Stimulated activated CD4-positive, alpha-beta T cell treated with anti-CD3 and anti-CD28 coated beads, Interleukin-15, amount 100 ng/mL, for 24 hours (primary cell): ENCODE measurements around the gene CDK4.

Experiments
- DNase-seq: peaks from one replicate; pipeline ENCODE4 v3.0.0-alpha.2; 2020

Gene CDK4

DNA sequence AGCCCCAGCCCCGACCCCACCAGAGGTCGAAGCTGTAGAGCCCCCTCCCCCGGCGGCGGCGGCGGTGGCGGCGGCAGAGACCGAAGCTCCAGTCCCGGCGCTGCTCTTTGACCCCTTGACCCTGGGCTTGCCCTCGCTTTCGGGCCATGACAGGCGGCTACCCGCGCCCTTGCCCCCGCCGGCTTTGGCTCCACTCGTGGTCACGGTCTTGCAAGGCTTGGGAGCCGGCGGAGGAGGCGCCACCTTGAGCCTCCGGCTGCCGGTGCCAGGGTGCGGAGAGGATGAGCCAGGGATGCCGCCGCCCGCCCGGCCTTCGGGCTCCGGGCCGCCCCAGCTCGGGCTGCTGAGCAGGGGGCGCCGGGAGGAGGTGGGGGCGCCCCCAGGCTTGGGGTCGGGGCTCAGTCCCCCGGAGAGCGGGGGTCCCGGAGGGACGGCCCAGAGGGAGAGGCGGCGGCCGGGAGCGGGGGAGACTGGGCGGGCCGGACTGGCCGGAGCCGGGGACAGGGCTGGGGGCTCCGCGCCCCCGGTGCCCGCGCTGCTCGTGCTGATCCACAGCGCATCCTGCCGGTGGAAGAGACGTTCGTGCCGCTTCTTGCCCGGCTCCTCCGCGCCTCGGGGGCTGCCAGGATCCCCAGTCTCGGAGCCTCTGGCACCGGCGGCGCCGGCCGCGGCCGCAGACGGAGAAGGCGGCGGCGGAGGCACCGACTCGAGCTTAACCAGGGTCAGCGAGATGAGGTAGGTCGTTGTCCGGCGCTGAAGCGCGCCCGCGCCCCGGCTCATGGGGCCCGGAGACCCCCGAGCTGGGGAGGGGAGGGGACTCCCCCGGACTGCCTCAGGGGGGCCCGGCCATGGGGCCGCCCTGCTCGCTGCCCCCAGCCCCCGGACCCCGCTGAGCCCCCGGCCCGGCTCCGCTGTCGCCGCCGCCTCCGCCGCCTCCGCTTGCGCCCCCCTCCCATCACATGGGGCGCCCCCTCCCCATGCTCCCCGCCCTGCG, 14.3 kb downstream of the CDK4 start:
- no peak for DNase-seq

DNA sequence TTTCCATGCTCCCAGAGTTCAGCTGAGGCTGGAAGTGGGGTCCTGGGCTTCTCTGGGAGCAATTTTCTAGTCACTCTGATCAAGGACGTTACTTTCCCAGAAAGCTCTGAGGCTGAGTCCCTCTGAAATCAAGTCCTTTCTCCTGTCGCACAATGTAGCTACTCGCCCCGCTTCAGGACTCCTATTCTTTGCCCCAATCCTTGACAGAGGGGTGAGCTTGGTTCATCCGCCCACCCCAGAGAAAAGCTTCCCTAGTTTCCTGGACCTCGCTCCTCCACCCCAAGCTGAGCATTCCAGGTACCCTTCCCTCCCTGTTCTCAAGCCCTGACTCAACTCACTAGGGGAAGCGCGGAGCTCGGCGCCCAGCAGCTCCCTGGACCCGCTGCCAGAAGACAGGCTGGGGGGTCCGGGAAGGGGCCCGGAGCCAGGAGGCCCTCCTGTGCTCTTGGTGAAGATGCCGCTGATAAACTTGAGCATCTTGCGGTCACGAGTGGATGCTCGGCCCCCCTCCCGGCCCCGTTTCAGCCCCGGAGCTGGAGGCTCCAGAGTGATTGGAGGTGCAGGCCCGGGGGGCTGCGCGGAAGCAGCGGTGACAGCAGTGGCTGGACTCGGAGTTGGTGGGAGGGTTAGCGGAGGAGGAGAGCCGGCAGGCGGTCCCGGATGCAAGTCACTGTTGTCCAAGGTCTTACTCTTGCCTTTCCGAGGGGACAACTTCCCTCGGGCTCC, 15.2 kb downstream of the CDK4 start:
- DNase-seq: no peak

DNA sequence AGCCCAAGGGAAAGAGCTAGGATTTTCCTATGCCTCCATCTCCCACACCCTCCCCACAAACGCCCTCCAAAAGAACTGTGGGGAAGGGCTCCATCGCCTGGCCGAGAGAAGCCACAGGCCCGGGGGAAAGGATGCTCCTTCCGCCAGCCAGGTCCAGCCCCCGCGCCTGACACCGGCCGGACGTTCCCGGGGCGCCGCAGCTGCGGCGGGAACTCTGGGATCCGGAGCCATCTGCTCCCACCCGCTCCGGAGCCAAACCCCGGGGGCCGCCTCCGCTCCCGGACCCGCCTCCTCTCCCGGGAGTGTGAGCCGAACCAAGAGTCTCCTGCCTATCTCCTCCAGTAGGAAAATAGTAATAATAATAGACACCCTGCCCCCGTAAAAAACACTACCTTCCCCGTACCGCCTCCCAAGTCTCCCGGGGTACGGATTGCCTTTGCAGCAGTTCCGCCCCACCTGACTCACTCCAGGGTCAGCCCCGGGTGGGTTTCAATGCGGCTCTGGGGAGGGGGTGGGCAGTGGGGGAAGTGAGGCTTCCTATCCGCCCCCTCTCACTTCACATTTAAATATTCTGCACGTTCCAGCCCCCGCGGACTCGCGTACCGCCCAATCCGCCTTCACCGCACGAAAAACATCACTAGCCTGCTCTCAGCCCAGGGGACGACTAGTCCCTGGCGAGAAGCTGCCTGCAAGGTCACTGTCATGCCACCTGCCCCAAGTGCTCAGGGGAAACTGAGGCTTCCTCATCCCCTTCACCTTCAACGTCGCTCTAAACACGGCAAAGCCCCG, 16.0 kb downstream of the CDK4 start:
- no peak for DNase-seq

DNA sequence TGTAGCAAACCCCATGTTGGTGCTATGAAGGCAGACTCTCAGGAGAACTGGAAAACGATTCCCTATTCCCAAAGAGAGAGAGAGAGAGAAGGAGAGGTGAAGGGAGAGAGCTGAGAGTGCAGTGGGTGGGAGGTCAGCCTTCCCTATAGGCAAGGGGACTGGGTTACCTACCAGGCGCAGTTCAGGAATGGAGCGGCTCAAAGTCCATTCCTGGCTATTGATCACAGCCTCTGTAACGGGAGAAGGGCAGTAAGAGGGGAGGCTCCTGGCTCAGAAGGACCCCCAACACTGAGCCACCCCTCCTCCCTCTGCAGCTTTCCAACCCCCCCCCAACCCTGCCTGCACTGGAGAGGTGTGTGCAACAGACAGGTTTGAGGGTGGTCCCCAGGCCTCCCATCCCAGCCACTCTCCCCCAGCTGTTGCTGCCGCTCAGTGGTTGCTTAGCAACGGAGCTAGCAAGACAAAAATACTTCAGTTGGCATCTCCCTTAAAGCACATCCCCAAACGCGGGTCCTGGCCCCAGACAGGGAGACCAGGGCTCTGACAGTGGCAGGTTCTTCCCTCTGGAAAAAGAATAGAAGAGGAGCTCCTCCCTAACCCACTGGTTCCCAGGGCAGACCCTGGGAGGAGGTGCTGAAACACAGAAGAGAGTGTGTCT, 16.8 kb downstream of the CDK4 start:
- no peak for DNase-seq

DNA sequence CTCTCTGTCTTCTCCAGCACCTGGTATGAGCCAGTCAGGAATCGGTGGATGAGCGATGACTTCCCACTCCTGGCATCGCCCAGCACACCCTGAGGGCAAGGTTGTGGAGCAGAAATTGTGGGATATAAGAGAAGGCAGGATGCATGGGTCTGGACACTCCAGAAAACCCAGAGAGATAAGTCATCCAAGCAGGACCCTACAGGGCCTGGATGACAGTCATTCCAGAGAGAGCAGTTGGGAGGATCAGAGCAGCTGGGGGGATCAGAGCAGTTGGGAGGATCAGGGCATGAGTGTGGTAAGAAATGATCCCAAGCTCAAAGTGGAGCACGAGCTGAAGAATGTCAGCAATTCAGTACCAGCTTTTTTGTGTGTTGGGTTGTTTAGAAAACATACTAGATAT, 17.5 kb downstream of the CDK4 start:
- no peak for DNase-seq

DNA sequence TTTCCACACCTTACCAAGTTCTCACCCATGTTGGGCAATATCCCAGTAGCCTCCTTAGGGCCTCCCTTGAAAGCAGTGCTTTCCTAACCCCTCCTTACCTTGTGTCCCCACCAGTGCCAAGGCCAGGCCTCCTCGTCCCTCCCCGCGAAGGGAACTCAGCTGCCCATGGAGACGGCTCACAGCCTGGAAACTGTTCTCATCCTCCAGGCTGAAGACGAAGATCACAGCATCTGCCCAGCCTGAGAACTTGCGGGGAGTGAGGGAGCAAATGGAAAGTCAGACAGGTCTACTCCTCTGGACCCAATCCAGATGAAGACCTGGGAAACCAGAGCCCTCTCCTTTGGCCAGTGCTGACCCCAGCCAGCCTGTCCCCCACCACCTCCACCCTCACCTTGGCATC, 18.2 kb downstream of the CDK4 start:
- no peak for DNase-seq

DNA sequence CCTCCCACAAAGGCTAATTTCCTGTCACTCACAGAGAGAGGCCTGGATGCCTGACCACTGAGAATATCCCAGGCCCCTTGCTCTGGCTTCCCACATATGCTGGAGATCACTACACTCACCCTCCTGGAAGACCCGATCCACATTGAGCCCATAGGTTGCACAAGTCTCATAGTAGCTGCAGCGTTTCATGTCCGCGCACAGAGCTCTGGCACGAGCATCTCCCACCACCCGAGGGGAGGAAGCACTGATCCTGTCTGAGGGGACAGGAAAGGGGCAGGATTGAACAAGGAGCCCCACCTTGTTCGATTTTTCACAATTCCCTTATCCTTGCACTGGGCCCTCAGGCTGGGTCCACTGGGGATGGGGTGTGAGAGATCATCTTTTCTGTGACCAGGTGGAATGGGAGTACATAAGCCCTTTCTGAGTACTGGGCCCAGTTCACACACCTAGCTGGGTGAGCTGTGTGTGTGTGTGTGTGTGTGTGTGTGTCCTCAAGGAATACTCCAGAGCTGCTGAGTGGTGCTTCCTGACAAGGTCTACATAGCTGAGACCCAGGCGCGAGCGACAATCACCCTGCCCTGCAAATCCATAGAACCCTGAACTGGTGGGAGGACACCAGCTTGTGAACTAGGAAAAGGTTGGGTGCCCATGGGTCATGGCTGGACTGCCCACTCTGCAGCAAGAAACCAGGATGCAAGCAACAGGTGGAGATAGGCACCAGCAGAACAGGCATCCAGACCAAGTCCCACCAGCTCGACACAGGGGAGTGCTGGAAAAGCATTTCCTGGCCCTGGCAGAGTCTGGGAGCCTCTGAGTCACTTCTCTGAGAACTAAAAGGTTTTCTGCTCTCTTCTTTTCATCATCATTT, 19.1 kb downstream of the CDK4 start:
- DNase-seq: no peak

DNA sequence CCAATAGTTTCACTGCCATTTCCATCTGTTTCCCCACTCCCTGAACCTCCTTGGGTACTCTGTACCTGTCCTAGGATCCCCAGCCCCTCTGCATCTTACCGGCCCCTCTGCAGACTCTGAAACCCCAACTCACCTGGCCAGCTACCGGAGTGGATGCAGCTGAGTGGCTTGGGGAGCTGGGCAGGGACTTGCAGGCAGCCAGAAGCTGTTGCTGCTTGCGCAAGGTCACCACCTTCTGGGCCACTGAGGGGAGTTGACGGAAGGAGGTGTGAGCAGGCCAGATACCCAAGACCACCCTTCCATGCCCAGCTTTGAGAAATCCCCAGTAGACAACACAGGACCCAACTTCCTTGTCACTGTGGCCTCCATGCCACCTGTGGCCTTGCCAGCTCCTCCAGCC, 19.8 kb downstream of the CDK4 start:
- no peak for DNase-seq

DNA sequence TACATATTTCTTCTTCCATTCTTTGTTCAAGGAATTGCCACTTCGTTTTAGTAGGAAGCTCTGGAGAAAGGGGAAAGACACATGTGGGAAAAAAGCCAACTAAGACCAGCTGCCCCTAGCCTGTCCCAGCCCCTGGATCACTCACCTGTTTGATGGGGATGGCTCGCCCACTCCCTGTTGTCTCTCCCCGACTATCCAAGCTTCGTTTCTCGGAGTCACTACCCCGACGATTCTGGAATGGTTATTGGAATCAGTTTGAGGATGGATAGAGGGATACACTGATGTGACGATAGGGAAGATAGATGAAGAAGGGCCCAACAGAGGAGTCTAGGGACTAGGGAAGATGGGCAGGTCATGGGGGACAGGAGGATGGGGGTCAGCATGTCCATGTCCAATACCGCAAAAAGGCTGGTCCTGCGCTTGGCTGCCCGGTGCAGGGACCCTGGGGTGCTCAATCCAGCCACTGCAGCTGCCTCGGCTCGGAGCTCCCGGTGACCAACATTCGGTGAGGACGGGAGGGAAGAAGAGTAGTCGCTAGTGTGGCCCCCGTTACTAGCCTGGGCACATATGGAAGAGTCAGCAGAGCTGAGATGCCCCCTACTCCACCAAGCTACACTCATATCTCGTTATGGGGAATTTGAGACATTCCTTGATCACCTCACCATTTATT, 20.6 kb downstream of the CDK4 start:
- DNase-seq: no peak

DNA sequence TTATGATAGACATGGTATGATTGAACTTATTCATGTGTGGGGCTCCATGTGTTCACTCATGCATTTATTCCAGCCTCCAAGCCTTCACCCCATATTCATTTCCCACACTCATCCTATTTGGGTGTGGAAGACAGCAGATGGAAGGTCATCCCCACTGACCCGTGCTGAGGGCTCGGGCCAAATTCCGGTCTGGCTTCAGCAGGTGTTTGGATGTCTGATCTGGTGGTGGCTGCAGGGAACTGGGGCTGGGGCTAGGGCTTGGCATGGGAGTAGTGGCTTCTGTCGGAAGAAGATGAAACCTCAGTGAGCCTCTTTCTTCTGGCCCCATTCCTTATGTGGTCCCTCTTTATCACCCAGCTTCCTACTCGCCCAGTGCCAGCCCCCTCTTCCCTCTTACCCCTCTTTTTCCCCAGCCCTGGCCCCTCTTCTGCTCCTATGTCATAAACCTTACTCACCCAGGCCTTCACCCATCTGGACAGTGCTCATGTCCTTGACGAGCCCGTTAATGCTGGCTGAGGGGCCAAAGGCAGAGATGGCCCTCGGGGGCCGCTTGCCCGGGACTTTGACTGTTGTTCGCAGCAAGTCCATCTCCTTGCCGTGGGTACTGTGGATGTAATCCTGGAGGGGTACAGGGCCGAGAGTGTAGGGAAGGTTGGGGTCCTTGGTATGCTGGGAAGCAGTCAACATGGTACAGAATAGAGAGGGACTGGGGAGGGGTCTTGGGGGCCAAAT, 21.6 kb downstream of the CDK4 start:
- no peak for DNase-seq

DNA sequence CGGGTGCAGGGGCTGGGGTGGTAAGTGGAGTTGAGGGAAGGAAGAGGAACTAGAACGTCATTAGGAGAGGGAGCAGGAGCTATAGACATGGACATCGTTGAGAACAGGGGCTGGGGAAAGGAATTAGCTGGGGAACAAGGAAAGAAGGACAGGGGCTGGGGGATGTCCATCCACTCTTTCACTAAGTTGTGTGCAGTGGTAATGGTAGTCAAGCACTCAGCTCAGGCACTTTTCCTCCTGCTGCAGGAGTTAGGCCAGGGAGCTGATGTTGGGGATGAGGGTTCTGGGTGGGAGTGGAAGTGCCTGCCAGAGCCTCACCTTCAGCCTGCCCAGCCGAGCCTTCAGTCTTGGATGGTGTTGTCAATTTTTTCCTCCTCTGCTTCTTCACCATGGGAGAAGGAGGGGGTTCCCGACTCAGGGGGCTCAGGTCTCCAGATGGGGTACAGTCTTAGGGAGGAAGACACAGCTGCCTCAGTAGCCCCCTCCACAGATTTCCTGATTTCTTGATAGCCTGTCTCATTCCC, 22.7 kb downstream of the CDK4 start:
- no peak for DNase-seq

DNA sequence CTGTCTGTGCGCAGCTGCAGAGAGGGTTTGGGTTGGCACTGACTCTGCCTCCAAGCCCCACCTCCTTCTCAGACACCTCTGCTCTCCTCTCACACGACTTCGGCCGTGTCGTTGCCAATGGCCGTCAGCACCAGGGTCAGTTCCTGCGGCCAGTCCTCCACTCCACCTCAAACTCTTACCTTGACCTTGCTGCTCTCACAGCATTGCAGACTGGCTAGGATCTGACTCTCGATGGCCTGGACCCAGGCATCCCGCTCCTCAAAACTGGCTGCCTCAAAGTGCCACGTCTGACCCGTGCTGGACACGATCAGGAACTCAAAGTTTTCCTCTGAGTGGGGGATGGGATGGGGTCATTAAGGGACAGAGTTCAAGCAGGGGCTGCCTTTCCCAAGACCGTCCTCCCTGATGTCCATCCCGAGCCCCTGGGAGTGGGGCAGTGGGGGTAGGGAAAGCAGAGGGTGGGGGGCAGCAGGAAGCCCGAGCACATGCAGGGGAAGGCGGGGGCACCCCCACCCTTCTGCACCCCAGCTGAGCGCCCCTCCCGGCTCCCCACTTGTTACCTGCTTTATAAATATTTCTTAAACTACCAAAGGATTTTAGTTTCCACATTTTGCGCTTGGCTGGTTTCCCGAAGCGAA, 24.2 kb downstream of the CDK4 start:
- DNase-seq: no peak

DNA sequence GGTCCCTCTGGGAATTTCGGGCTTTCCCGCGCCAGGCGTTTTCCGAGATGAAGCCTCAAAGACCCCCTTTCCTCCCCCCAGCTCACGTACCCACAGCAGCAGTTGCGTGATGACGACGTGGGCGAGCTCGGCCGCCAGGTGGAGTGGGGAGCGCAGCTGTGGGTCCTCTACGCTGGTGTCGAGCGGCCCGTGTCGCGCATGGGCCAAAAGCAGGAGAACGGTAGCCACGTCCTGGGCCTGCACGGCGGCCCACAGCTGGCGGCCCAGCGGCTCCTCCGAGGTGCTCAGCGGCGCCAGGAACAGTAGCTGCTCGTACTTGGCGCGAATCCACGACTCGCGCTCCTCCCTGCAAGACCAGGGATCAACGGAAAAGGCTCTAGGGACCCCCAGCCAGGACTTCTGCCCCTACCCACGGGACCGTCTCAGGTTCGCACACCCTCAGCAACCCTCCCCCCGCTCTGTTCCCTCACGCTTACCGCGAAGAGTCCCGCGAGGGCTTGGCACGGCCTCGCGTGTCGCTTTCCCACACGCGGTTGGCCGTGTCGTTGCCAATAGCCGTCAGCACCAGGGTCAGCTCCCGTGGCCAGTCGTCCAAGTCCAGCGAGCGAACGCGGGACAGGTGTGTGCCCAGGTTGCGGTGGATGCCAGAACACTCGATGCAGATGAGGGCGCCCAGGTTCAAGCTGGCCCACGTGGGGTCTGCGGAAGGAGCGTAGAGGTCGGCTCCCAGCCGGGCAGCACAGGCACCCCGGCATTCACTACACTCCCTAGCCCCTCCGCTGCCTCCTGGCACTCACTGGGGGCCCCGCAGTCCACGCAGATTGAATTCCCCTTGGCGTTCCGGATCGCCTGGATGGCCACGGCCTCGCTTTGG, 25.0 kb downstream of the CDK4 start:
- no peak for DNase-seq

DNA sequence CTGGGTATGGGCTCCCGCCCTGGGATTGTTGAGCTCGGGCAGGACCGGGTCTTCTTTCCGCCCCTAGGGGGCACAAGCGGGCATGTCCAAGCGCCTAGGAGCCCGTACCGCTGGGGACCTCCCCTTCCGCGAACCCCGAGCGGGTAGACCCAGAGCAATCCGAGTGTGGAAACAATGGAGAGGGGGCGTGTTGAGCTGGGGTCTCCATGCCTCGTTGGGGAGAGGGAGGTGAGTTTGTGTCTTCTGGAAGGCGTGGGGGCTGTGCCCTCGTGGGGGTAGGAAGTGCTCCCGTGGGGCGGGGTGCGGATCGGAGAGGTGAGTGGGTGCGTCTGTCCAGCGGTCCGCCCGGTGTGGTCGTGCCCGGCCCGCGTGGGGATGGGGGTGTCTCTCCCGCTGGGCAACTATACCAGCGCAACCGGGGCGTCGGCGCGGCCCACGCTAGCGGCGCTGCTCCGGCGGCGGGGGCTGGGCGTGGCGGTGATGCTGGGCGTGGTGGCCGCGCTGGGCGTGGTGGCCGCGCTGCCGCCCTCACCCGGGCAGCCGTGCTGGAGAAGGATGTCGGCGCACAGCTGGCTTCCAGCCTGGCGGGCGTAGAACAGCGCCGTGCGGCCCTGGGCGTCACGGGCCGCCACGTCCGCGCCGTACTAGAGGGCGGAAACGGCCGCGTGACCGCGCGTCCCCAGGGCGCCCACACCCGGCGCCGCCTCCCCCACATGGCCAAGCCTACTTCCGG, 25.8 kb downstream of the CDK4 start:
- DNase-seq: peak; percentile 40

DNA sequence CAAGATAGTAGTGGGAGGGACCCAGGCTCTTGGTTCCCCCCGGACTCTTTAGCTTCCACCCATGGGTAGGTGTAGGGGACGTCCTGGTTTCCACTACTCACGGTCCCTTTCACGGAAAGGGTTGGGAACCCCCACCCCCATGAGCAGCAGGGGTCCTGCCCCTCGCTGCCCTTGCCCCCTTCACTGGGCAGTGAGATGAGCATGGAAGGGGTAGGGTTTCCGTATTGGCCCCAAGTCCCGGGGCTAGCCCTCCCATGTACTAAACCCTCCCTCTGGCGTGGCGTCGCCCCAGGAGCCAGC, 26.3 kb downstream of the CDK4 start:
- DNase-seq: no peak

DNA sequence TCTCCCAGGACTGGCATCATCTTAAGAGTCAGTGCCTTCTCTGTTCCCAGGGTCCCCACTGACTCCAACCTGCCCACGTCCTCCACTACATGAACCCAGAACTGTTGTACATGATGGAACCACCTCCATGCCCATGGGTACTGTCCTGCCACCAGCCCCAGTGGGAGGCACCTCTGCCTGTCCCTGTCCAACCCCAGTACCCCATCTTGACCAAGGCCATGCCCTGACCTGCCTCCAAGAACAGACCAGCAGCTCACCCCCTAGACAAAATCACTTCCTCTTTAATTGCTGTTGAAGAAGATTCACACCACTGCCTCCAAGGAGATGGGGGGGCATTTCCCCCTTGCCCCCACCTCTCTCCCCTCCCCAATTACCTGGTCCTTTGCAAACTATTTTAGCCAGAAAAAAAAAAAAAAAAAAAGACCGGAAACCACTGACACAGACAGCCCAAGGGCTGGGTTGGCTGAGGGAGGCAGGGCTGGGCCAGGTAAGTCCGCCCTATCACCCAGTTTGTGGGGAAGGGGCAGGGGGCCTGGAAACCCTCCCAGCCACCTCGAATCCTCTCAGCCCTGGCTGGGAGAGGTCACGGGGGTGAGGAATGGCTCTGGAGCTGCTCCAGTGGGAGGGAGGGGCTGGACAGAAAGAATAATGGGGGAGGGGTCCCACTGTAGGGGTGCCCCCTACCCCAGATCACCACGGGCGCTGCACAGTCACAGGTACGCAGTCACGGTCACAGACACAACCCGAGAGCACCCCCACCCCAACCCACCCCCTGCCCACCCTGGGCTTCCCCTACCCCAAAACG, 27.0 kb downstream of the CDK4 start:
- DNase-seq: no peak
